Measurements from ENCODE around the gene USP46. TPM values are rescaled to one million over a fixed set of nuclear protein-coding genes. Genes with fewer than 3 reads are reported as not detected.
A peak's percentile ranks its signal among the peaks of the same experiment; 100 is the strongest.

The USP46 gene
- total RNA-seq, 1 donor: 19.4 TPM

DNA sequence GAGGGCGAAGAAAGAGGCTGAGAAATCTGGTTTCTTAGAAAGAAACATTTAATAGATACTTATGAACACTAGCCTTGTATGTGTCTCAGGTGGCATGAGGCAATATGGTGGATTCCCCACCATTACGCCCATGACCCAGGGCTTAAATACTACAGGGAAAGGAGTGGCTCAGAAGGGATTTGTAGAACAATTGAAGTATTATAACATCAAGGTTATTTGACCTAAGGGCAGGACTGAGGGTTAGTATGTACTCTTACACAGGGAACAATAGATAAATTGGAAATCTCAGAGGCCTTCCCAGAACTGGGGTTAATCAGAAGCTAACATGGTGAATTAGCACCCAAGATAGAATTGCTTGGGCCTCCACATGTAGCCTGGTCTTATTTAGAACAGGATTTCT lies 11.0 kb upstream of the USP46 start:
- no peak overlapping the region for H3K4me3 ChIP-seq (ENCODE audit: low read depth, low read length)
- DNase-seq (ENCODE audit: low read depth): no peak
- TF ChIP-seq, protein P1, sequence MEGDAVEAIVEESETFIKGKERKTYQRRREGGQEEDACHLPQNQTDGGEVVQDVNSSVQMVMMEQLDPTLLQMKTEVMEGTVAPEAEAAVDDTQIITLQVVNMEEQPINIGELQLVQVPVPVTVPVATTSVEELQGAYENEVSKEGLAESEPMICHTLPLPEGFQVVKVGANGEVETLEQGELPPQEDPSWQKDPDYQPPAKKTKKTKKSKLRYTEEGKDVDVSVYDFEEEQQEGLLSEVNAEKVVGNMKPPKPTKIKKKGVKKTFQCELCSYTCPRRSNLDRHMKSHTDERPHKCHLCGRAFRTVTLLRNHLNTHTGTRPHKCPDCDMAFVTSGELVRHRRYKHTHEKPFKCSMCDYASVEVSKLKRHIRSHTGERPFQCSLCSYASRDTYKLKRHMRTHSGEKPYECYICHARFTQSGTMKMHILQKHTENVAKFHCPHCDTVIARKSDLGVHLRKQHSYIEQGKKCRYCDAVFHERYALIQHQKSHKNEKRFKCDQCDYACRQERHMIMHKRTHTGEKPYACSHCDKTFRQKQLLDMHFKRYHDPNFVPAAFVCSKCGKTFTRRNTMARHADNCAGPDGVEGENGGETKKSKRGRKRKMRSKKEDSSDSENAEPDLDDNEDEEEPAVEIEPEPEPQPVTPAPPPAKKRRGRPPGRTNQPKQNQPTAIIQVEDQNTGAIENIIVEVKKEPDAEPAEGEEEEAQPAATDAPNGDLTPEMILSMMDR (IDR thresholded peaks at IDR 0.05; ENCODE audit: insufficient read depth, low read depth, low read length): no peak

DNA sequence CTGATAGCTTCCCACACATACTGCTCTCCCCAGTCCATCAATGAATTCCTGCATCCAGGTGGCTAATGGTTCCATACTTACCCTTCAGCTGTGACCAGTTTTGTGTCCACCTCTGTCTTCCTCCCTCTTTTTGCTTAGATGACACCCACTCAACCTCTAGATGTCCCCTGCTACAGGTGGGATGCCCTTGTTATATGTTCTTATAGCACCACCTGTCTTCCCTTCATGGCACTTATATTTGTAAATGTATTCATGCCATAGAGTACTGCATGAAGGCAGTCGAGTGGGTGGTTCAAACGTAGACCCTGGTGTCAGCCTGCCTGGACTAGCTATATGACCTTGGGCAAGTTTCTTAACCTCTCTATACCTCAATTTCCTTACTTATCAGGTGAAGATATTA lies 6.5 kb upstream of the USP46 start:
- TF ChIP-seq, protein P1 (IDR thresholded peaks at IDR 0.05; ENCODE audit: insufficient read depth, low read depth, low read length): peak; percentile 40
- peak; percentile 28 for DNase-seq (ENCODE audit: low read depth)
- no peak overlapping the region for H3K4me3 ChIP-seq (ENCODE audit: low read depth, low read length)

DNA sequence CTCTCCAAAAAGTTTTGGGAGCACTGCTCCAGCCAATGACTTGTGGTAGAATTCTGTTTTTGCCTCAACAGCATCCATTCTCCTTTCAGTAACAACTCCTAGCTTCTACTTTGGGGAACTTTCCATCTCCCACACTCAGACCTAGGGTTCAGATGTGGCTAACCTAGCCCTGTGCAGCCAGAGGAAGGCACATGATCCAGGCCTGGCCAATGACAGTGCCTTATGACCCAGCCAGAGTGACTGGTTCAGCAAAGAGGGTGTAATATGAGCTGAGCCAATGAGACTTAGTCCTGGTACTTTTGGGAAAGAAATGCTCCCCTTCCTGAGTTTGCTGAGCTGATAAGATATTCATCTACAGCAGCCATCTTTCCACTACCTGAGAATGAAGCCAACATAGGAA lies 5.4 kb upstream of the USP46 start:
- DNase-seq (ENCODE audit: low read depth): no peak

DNA sequence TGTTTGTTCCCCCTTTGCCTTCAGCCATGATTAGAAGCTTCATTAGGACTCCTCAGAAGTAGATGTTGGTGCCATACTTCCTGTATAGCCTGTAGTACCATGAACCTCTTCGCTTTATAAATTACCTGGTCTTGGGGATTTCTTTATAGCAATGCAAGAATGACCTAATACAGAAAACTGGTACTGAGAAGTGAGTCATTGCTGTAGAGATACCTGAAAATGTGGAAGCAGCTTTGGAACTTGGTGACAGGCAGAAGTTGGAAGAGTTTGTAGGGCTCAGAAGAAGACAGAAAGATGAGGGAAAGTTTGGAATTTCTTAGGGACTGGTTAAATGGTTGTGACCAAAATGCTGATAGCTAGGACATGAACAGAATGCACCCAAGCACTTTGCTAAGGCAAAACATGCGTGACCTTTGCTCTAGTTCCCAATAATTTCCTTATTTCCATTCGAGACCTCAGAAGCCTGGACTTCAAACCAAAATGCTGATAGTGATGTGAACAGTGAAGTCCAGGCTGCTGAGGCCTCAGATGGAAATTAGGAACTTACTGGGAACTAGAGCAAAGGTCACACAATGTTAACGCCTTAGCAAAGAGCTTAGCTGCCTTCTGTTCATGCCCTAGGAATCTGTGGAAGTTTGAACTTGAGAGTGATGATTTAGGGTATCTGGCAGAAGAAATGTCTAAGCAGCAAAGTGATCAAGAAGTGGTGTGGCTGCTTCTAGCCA lies 3.0 kb upstream of the USP46 start:
- H3K4me3 ChIP-seq (ENCODE audit: low read depth, low read length): no peak overlapping the region
- TF ChIP-seq, protein P1 (IDR thresholded peaks at IDR 0.05; ENCODE audit: insufficient read depth, low read depth, low read length): no peak
- DNase-seq (ENCODE audit: low read depth): peak; percentile 63

More for the DNA sequence above, 5.4 kb upstream of the USP46 start:
- no peak overlapping the region for H3K4me3 ChIP-seq (ENCODE audit: low read depth, low read length)
- TF ChIP-seq, protein P1 (IDR thresholded peaks at IDR 0.05; ENCODE audit: insufficient read depth, low read depth, low read length): no peak

DNA sequence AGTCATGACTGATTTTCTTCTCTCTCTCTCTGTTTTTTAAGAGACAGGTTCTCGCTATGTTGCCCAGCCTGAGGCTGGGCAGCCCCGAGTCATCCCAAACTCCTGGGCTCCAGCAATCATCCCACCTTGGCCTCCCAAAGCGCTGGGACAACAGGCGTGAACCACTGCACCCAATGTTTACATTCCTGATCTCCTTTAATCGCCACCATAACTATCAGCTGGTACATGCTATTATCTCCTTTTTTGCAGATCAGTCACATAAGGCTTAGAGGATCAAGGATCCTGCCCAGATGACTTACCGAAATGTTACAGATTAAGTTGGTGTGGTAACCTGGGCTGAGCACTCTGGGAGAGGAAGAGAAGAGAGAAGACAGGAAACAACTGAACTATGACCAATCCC lies 1.5 kb upstream of the USP46 start:
- TF ChIP-seq, protein P1 (IDR thresholded peaks at IDR 0.05; ENCODE audit: insufficient read depth, low read depth, low read length): no peak
- H3K4me3 ChIP-seq (ENCODE audit: low read depth, low read length): no peak overlapping the region
- peak; percentile 49 for DNase-seq (ENCODE audit: low read depth)

DNA sequence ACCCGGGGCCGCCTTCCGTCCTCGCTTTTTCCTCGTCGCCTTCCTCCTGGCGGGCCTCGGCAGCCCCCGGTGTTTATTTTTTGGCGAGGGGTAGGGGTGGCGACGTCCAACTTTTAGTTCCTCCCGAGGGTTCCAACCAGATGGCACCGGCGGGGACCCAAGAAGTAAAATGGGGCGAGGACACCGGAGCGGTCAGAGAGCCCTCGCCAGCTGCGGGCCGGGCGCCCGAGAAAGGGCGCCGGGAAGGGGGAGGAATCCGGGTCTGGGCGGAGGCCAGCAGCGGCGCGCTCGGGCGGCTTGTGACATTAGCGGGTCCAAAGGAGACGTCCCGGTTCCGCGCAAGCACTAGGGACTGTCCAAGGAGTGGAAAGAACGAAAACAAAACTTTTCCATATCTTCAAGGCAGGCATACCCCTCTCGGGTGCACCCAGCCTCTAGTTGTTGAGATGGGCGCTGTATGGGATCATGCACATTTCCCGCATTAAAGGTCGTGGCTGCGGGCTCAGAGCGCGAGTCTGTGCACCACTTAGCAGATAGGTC lies 691 bp upstream of the USP46 start:
- peak; percentile 44 for DNase-seq (ENCODE audit: low read depth)
- H3K4me3 ChIP-seq (ENCODE audit: low read depth, low read length): peak overlapping the region; percentile 76
- TF ChIP-seq, protein P1 (IDR thresholded peaks at IDR 0.05; ENCODE audit: insufficient read depth, low read depth, low read length): no peak

Measured in fibroblast of villous mesenchyme (primary cell).